B cell (primary cell): ENCODE results near the gene ECT2. TPM values are rescaled to one million over a fixed set of nuclear protein-coding genes. Genes with fewer than 3 reads are reported as not detected.

Experiments
- ATAC-seq: fragments of 200-7000 bp; cut with Tn5 transposase; one replicate; pipeline ENCODE4 v1.10.0; 2021; ENCODE audit warnings: low read depth, mild to moderate bottlenecking, moderate number of reproducible peaks, moderate library complexity
- CTCF ChIA-PET: fragments of 350-600 bp; sonication (Branson Sonifier 250); formaldehyde crosslinking; loops from one replicate; lab custom pipeline; 2021; ENCODE audit warnings: antibody characterized with exemption, inconsistent platforms; lab: Charles Lee
- POLR2A ChIA-PET: fragments of 350-600 bp; sonication (Branson Sonifier 250); formaldehyde crosslinking; loops from one replicate; lab custom pipeline; 2021; ENCODE audit warnings: antibody characterized with exemption; lab: Charles Lee
- DNase-seq: peaks from one replicate; pipeline ENCODE4 v3.0.0; 2013
- H2AFZ ChIP-seq: 2 replicates; pipeline ENCODE4 v1.6.1; 2012; ENCODE audit warnings: mild to moderate bottlenecking, low read depth, low read length; ENCODE audit not compliant: insufficient read depth, poor library complexity, severe bottlenecking
- H3K27ac ChIP-seq, 2 donors: 1 replicate in 1 of 2; 2 replicates in 1 of 2; pipeline ENCODE4 v1.5.1; 2012 to 2013; ENCODE audit warnings: low read length in 2 of 2, mild to moderate bottlenecking in 2 of 2, moderate library complexity in 1 of 2
- H3K27me3 ChIP-seq, 4 experiments: fragments of 200-600 bp in 1 of 4; sonication (generic) in 1 of 4; replicated peaks in 1 of 4; 1 replicate in 2 of 4; 2 replicates in 2 of 4; pipeline versions ENCODE4 v1.6.1 to v1.7.0; 2013 to 2016; ENCODE audit warnings: low read length in 3 of 4, mild to moderate bottlenecking in 2 of 4, mixed read lengths in 1 of 4, moderate library complexity in 1 of 4; ENCODE audit not compliant: insufficient read depth in 4 of 4, control insufficient read depth in 3 of 4; ENCODE audit errors: control extremely low read depth in 1 of 4
- H3K36me3 ChIP-seq, 2 experiments: replicated peaks in 1 of 2; 1 replicate in 1 of 2; 2 replicates in 1 of 2; pipeline versions ENCODE4 v1.6.1 to v1.7.1; 2013; ENCODE audit warnings: low read length in 1 of 2; ENCODE audit not compliant: insufficient read depth in 2 of 2, control insufficient read depth in 1 of 2; ENCODE audit errors: control extremely low read depth in 1 of 2, extremely low read depth in 1 of 2
- H3K4me1 ChIP-seq, 2 donors: fragments of 200-600 bp in 1 of 2; sonication (generic) in 1 of 2; 1 replicate in 1 of 2; 2 replicates in 1 of 2; pipeline versions ENCODE4 v1.5.1 to v1.6.1; 2013 to 2017; ENCODE audit warnings: low read length in 2 of 2; ENCODE audit not compliant: control insufficient read depth in 2 of 2, insufficient read depth in 2 of 2
- H3K4me2 ChIP-seq: replicated peaks from 2 replicates; pipeline ENCODE3; 2012; ENCODE audit warnings: mild to moderate bottlenecking, low read depth, low read length; ENCODE audit not compliant: poor library complexity, severe bottlenecking
- H3K4me3 ChIP-seq, 5 experiments: fragments of 200-600 bp in 1 of 5; sonication (generic) in 1 of 5; 1 replicate in 3 of 5; 2 replicates in 2 of 5; pipeline versions ENCODE4 v1.5.1 to v1.7.0; 2011 to 2016; ENCODE audit warnings: low read length in 4 of 5, mild to moderate bottlenecking in 4 of 5, low read depth in 2 of 5, control low read depth in 1 of 5, moderate library complexity in 1 of 5; ENCODE audit not compliant: insufficient read depth in 1 of 5; ENCODE audit errors: control extremely low read depth in 1 of 5, extremely low read depth in 1 of 5
- H3K79me2 ChIP-seq: fragments of 200-600 bp; sonication (generic); one replicate; pipeline ENCODE4 v1.6.0; 2016; ENCODE audit warnings: low read length; ENCODE audit not compliant: control insufficient read depth, insufficient read depth
- H3K9ac ChIP-seq: fragments of 200-600 bp; sonication (generic); 2 replicates; pipeline ENCODE4 v1.6.1; 2017; ENCODE audit warnings: mild to moderate bottlenecking, low read length, moderate library complexity
- H3K9me3 ChIP-seq, 3 donors: one replicate each; pipeline versions ENCODE4 v1.6.1 to v1.7.1; 2013; ENCODE audit warnings: low read length in 2 of 3; ENCODE audit not compliant: control insufficient read depth in 2 of 3, insufficient read depth in 1 of 3; ENCODE audit errors: control extremely low read depth in 1 of 3
- H4K20me1 ChIP-seq: 2 replicates; pipeline ENCODE4 v1.6.0; 2012; ENCODE audit warnings: mild to moderate bottlenecking, low read length; ENCODE audit not compliant: insufficient read depth, control insufficient read depth, poor library complexity, severe bottlenecking
- H3K27ac Mint-ChIP-seq: one replicate; pipeline ENCODE4 v1.8.0; 2021; ENCODE audit warnings: mixed read lengths
- H3K27me3 Mint-ChIP-seq: one replicate; pipeline ENCODE4 v1.8.0; 2021; ENCODE audit warnings: mixed read lengths
- H3K4me1 Mint-ChIP-seq: one replicate; pipeline ENCODE4 v1.8.0; 2021; ENCODE audit warnings: mixed read lengths
- H3K4me3 Mint-ChIP-seq: one replicate; pipeline ENCODE4 v1.8.0; 2021; ENCODE audit warnings: mixed read lengths
- H3K9me3 Mint-ChIP-seq: one replicate; pipeline ENCODE4 v1.8.0; 2022; ENCODE audit warnings: mixed read lengths; ENCODE audit not compliant: insufficient read depth
- CTCF ChIP-seq: fragments of 200-600 bp; IDR thresholded peaks from one replicate; pipeline ENCODE4 v1.8.0; 2022; ENCODE audit warnings: antibody characterized with exemption, mild to moderate bottlenecking
- EZH2 ChIP-seq: IDR thresholded peaks from 2 replicates; pipeline ENCODE4 v1.6.1; 2012; ENCODE audit warnings: borderline replicate concordance, low read depth, mild to moderate bottlenecking, moderate library complexity, low read length; ENCODE audit not compliant: insufficient read depth, poor library complexity, severe bottlenecking
- WGBS: methylation state at CpG from one replicate; pipeline ENCODE4 v1.1.5; 2013; ENCODE audit warnings: missing lambda C conversion rate; ENCODE audit not compliant: insufficient coverage; 5-methylcytosine and 5-hydroxymethylcytosine counted together
- intact Hi-C: fragments of 100-400 bp; cut with micrococcal nuclease; formaldehyde crosslinking; loops from one replicate; pipeline ENCODE4 v1.10.0; 2022
- polyA plus RNA-seq: library from polyadenylated mRNA; depleted of rRNA; stranded (reverse); fragments of >200 nt; gene quantifications from 2 replicates; pipeline ENCODE4 v1.2.3, GENCODE V29; 2012
- total RNA-seq, 2 donors: library from RNA; stranded (reverse); fragments of 120-200 nt in 1 of 2; gene quantifications; 1 replicate in 1 of 2; 2 replicates in 1 of 2; pipeline versions ENCODE4 v1.2.3 to v1.2.4, GENCODE V29; 2013 to 2022

ECT2 gene
- total and polyA plus RNA-seq, 2 donors (not counting 1 experiment from before 2014, with no cell fraction given) = 1.00 to 5.1 TPM

DNA sequence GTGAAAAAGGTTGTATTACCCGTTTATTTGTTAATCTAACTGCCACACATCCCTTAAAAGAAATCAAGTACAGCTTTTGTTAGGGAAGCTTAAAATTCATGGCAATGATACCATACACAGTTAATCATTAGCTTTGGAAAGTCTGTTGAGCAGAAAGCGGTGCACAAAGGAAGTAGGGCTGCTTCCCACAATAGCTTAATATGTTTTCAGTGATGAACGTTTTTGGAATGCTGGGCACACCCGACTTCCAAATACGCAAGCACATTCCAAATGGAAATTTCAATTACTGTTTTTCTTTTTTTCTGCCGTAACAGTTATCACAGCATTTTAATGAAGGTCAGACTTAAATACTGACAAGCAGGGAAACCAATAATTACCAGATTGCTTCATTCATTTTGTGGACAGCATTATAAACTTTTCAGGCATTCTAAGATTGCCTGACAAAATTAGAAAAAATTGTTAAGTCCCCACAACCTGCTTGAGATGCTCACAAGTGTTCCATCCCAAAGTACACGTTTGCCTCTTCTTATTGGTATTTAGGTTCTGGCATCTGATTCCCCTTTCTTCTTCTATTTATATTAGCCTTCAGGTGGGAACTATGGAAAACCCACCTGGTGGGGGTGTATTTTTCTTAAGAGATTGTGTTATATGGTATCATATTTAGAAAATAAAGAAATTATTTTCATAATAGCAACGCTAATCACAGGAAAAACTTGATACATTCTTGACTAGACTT lies 1.1 kb upstream of the ECT2 start:
- H4K20me1 ChIP-seq = no peaks in the 10 kb centered on the region
- Mint-ChIP-seq H3K4me1 (peaks cover 10% of the 10 kb centered on the region), H3K9me3 (no peaks in the 10 kb centered on the region), H3K27ac (no peak overlapping the region), H3K27me3 (no peaks in the 10 kb centered on the region), H3K4me3 (peak overlapping the region; percentile 93)
- peak overlapping the region in 4 of 5 experiments; percentile 71 to 86 (median 82) for H3K4me3 ChIP-seq
- CTCF ChIA-PET = interaction anchor here (0.9 to 3.1 kb wide), 10 partner anchors 9 to 227 kb away, joined by 3 to 17 read pairs (median 4); partner anchors contain the start of gene NCEH1
- peaks cover 7 to 13% of the 10 kb centered on the region in 2 donors for H3K4me1 ChIP-seq
- H3K9me3 ChIP-seq = peaks cover 0 to 3% (median 0%) of the 10 kb centered on the region in 3 donors
- POLR2A ChIA-PET = interaction anchor here (1.7 kb wide), 1 partner anchor 38 kb away, joined by 8 read pairs; the partner anchor contains the start of gene NCEH1
- peak overlapping the region; percentile 91 for H3K9ac ChIP-seq
- WGBS = no CpG with 5 or more reads among the region's 8 CpGs
- H3K79me2 ChIP-seq = no peaks in the 10 kb centered on the region
- no peaks in the 10 kb centered on the region for H3K27me3 ChIP-seq
- H2AFZ ChIP-seq = peak overlapping the region; percentile 99
- ATAC-seq (no peak), DNase-seq (peak; percentile 12)
- no peaks in the 10 kb centered on the region for H3K36me3 ChIP-seq
- intact Hi-C loops = no loop called here
- peak overlapping the region; percentile 92 for H3K4me2 ChIP-seq
- H3K27ac ChIP-seq = peak overlapping the region in 1 of 2 donors; percentile 86
- TF ChIP-seq CTCF (no peak), EZH2 (no peak)

DNA sequence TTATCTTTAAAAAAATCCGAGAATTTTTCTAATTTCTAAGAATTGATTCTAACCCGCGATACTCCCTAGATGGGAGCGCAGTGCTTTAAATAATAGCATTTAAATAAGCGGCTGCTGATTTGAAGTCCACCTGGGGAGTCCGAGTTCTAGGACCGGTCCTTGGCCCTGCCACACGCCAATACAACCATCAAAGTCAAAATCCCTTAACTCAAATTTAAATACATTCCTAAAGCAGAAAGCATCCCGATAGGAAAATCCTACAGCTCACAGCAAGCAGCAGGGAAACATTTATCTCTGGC lies 508 bp upstream of the ECT2 start:
- Histone ChIP-seq H3K4me1 (peaks cover 7 to 13% of the 10 kb centered on the region in 2 donors), H3K27ac (peak overlapping the region; percentile 78 to 86), H3K79me2 (no peaks in the 10 kb centered on the region), H2AFZ (peak overlapping the region; percentile 99), H3K9ac (peak overlapping the region; percentile 91), H3K9me3 (peaks cover 0 to 3% (median 0%) of the 10 kb centered on the region in 3 donors), H3K36me3 (no peaks in the 10 kb centered on the region), H3K4me3 (peak overlapping the region; percentile 71 to 86 (median 82)), H3K4me2 (peak overlapping the region; percentile 92), H4K20me1 (no peaks in the 10 kb centered on the region), H3K27me3 (no peaks in the 10 kb centered on the region)
- no peak for ATAC-seq
- H3K9me3 Mint-ChIP-seq = no peaks in the 10 kb centered on the region
- intact Hi-C loops = loop anchor here (1.0 to 2.0 kb wide), 3 partner anchors 39 to 227 kb away; partner anchors contain the start of genes NCEH1 and TNFSF10
- peak overlapping the region; percentile 80 for H3K27ac Mint-ChIP-seq
- H3K4me1 Mint-ChIP-seq = peaks cover 10% of the 10 kb centered on the region
- no peak for DNase-seq
- peak overlapping the region; percentile 93 for H3K4me3 Mint-ChIP-seq
- no peaks in the 10 kb centered on the region for H3K27me3 Mint-ChIP-seq
- ChIA-PET CTCF (interaction anchor here (0.9 to 3.1 kb wide), 9 partner anchors 10 to 228 kb away, joined by 3 to 17 read pairs (median 4); partner anchors contain the start of gene NCEH1), POLR2A (interaction anchor here (1.7 kb wide), 1 partner anchor 39 kb away, joined by 8 read pairs; the partner anchor contains the start of gene NCEH1)
- WGBS = 16% methylated on average over 7 of the region's 9 CpGs
- TF ChIP-seq EZH2 = no peak
- no peak for TF ChIP-seq CTCF
